Immature natural killer cell (primary cell): ENCODE data around the gene SOX15. TPM values are rescaled to one million over a fixed set of nuclear protein-coding genes. Genes with fewer than 3 reads are reported as not detected.
"Not testable (repeated sequence)": the region's sequence is repeated elsewhere in the genome, so short reads cannot be mapped to it uniquely, and the experiment has no call there.

Source experiments
- DNase-seq, 3 donors: peaks; one replicate each; pipeline ENCODE4 v3.0.0; 2022; ENCODE audit warnings: mixed read lengths in 1 of 3
- H3K27ac Mint-ChIP-seq, 6 donors: one replicate each; pipeline ENCODE4 v1.8.0; 2020; ENCODE audit warnings: mixed read lengths in 6 of 6, mild to moderate bottlenecking in 5 of 6, inconsistent platforms in 4 of 6, moderate library complexity in 3 of 6
- H3K27me3 Mint-ChIP-seq, 3 donors: one replicate each; pipeline ENCODE4 v1.8.0; 2020 to 2021; ENCODE audit warnings: low read depth in 3 of 3, mild to moderate bottlenecking in 3 of 3, mixed read lengths in 3 of 3, moderate library complexity in 3 of 3, inconsistent platforms in 1 of 3
- H3K36me3 Mint-ChIP-seq, 3 donors: one replicate each; pipeline ENCODE4 v1.8.0; 2020; ENCODE audit warnings: mixed read lengths in 3 of 3, inconsistent platforms in 2 of 3, mild to moderate bottlenecking in 2 of 3
- H3K4me1 Mint-ChIP-seq, 2 donors: one replicate each; pipeline ENCODE4 v1.8.0; 2020; ENCODE audit warnings: inconsistent platforms in 2 of 2, mild to moderate bottlenecking in 2 of 2, mixed read lengths in 2 of 2, moderate library complexity in 1 of 2
- H3K4me3 Mint-ChIP-seq, 5 donors: one replicate each; pipeline ENCODE4 v1.8.0; 2020; ENCODE audit warnings: mild to moderate bottlenecking in 5 of 5, mixed read lengths in 5 of 5, inconsistent platforms in 3 of 5, moderate library complexity in 3 of 5
- H3K9me3 Mint-ChIP-seq, 6 donors: one replicate each; pipeline ENCODE4 v1.8.0; 2020; ENCODE audit warnings: mild to moderate bottlenecking in 6 of 6, mixed read lengths in 6 of 6, inconsistent platforms in 4 of 6, moderate library complexity in 3 of 6
- polyA plus RNA-seq, 3 donors: library from polyadenylated mRNA; unstranded; fragments of 300-500 nt; fragmentation: Illumina TruSeq; gene quantifications; one replicate each; pipeline ENCODE4 v1.2.3, GENCODE V29; 2021

The SOX15 gene
- polyA plus RNA-seq, 3 donors from 2014 or later, result not detected

DNA sequence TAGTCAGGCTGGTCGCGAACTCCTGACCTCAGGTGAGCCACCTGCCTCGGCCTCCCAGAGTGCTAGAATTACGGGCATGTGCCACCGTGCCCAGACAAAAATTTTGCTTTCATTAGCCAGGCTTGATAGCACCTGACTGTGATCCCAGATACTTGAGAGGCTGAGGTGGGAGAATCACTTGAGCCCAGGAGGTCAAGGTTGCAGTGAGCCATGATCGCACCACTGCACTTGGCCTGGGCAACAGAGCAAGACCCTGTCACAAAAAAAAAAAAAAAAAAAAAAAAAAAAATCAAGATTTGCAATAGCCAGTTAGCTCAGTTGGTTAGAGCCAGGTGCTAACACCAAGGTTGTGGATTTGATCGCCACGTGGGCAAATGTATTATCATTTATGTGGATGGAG lies 30.9 kb upstream of the SOX15 start:
- Mint-ChIP-seq H3K4me3 (no peak overlapping the region), H3K27me3 (peaks cover 0 to 1% (median 0%) of the 10 kb centered on the region in 3 donors), H3K9me3 (no peaks in the 10 kb centered on the region), H3K36me3 (no peaks in the 10 kb centered on the region), H3K27ac (no peak overlapping the region), H3K4me1 (no peaks in the 10 kb centered on the region)
- no peak for DNase-seq

- no peak overlapping the region for H3K27ac Mint-ChIP-seq
- H3K4me1 Mint-ChIP-seq, result peaks cover 5 to 8% of the 10 kb centered on the region in 2 donors
- no peak for DNase-seq
- no peaks in the 10 kb centered on the region for H3K36me3 Mint-ChIP-seq
- no peak overlapping the region for H3K4me3 Mint-ChIP-seq
- H3K9me3 Mint-ChIP-seq, result no peaks in the 10 kb centered on the region
- peaks cover 5 to 13% (median 11%) of the 10 kb centered on the region in 3 donors for H3K27me3 Mint-ChIP-seq
Measured at GRCh38 chr17:7618608-7619007, 28.7 kb upstream of the SOX15 start.

GRCh38 chr17:7615265-7615747 lies 25.4 kb upstream of the SOX15 start:
- H3K4me3 Mint-ChIP-seq, result peak overlapping the region; percentile 84 to 89 (median 86)
- no peak for DNase-seq
- peaks cover 5 to 13% (median 12%) of the 10 kb centered on the region in 3 donors for H3K27me3 Mint-ChIP-seq
- H3K4me1 Mint-ChIP-seq, result peaks cover 29 to 34% of the 10 kb centered on the region in 2 donors
- H3K9me3 Mint-ChIP-seq, result no peaks in the 10 kb centered on the region
- H3K27ac Mint-ChIP-seq, result peak overlapping the region; percentile 83 to 96 (median 88)
- H3K36me3 Mint-ChIP-seq, result peaks cover 0 to 11% (median 0%) of the 10 kb centered on the region in 3 donors

- Mint-ChIP-seq H3K27me3 (peaks cover 5 to 13% (median 12%) of the 10 kb centered on the region in 3 donors), H3K27ac (peak within 1 kb of the TSS; percentile 83 to 96 (median 92)), H3K4me3 (peak within 1 kb of the TSS; percentile 85 to 94 (median 89)), H3K9me3 (no peaks in the 10 kb centered on the region), H3K4me1 (peaks cover 29 to 39% of the 10 kb centered on the region in 2 donors), H3K36me3 (peaks cover 0 to 11% (median 0%) of the 10 kb centered on the region in 3 donors)
- peak; percentile 98 to 99 (median 99) for DNase-seq
Measured at GRCh38 chr17:7614425-7615264, 24.8 kb upstream of the SOX15 start, which contains the start of gene FXR2. Gene FXR2, minus strand, starts transcription at chr17:7614897. Its CDS starts 365 bp downstream, at chr17:7614532.

DNA sequence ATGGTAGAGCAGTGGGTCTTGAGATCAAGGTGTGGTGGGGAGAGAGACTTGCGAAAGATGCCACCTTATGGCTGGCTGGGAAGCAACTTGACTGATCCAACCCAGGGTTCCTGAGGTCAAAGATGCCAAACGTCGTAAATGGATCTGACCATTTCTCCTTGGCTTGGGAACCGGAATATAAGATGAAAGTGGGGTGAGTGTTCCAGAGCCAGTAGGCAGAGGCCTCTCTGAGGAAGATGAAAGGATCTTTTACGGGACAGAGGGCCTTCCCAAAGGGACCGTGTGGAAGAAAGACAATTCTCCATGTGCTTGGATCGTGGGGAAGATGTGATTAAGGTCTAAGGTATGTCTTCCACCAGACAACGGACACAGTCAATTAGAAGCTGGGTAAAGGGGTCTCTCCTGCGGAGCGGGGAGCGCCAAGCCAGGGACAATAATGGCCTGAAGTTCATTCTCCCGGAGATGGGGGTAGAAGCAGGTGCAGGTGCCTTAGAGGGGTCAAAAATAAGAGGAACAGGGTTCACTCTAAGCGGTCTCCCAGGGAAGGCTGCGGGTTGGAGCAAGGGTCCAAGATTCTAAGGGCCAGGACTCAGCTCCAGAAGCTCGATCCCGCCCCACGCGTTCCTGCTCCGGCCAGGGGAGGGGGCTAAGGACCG lies 24.0 kb upstream of the SOX15 start:
- peaks cover 33 to 44% of the 10 kb centered on the region in 2 donors for H3K4me1 Mint-ChIP-seq
- H3K9me3 Mint-ChIP-seq, result no peaks in the 10 kb centered on the region
- H3K4me3 Mint-ChIP-seq, result peak overlapping the region; percentile 83 to 94 (median 85)
- H3K36me3 Mint-ChIP-seq, result peaks cover 0 to 11% (median 0%) of the 10 kb centered on the region in 3 donors
- peaks cover 5 to 13% (median 12%) of the 10 kb centered on the region in 3 donors for H3K27me3 Mint-ChIP-seq
- DNase-seq, result no peak
- peak overlapping the region; percentile 77 to 94 (median 84) for H3K27ac Mint-ChIP-seq

- DNase-seq, result no peak
- Mint-ChIP-seq H3K36me3 (peaks cover 0 to 11% (median 0%) of the 10 kb centered on the region in 3 donors), H3K4me1 (peaks cover 33 to 44% of the 10 kb centered on the region in 2 donors), H3K27ac (peak overlapping the region in 5 of 6 donors; percentile 2 to 76 (median 42)), H3K27me3 (peaks cover 5 to 13% (median 12%) of the 10 kb centered on the region in 3 donors), H3K4me3 (peak overlapping the region; percentile 13 to 62 (median 58)), H3K9me3 (no peaks in the 10 kb centered on the region)
Measured at GRCh38 chr17:7612294-7612640, 22.4 kb upstream of the SOX15 start.

GRCh38 chr17:7611635-7612293 lies 21.9 kb upstream of the SOX15 start:
- Mint-ChIP-seq H3K27ac (peak overlapping the region in 4 of 6 donors; percentile 2 to 76 (median 51)), H3K27me3 (peaks cover 5 to 13% (median 12%) of the 10 kb centered on the region in 3 donors), H3K9me3 (no peaks in the 10 kb centered on the region), H3K36me3 (peaks cover 0 to 11% (median 0%) of the 10 kb centered on the region in 3 donors), H3K4me1 (peaks cover 33 to 44% of the 10 kb centered on the region in 2 donors), H3K4me3 (peak overlapping the region; percentile 13 to 62 (median 58))
- no peak for DNase-seq

DNA sequence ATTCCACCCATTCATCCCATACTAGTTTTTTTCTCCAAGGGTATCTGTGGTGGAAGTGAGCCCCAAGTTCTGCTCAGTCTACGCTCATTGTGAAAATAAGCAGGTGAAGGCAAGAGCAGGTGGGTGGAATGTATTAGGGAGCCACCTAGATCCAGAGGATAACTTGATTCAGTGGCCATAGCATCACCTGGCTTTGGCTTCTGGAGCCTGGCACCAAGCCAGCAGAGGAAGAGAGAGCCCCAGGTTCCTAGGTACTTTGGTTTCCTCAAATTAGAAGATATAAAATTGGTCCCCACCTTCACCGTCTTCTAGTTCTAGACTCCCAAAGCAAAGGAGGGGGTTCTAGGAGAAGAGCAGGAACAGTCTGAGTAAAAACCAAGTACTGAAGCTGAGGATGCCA lies 20.7 kb upstream of the SOX15 start:
- Mint-ChIP-seq H3K4me3 (no peak overlapping the region), H3K4me1 (peaks cover 33 to 51% of the 10 kb centered on the region in 2 donors), H3K27ac (peak overlapping the region in 1 of 6 donors; percentile 49), H3K9me3 (no peaks in the 10 kb centered on the region), H3K36me3 (peaks cover 9 to 17% (median 9%) of the 10 kb centered on the region in 3 donors), H3K27me3 (peaks cover 5 to 14% (median 12%) of the 10 kb centered on the region in 3 donors)
- DNase-seq, result no peak

GRCh38 chr17:7606280-7606679 lies 16.4 kb upstream of the SOX15 start:
- Mint-ChIP-seq H3K4me1 (peaks cover 7 to 24% of the 10 kb centered on the region in 2 donors), H3K36me3 (peaks cover 19 to 33% (median 20%) of the 10 kb centered on the region in 3 donors), H3K27me3 (peaks cover 0 to 4% (median 0%) of the 10 kb centered on the region in 3 donors), H3K27ac (peak overlapping the region in 1 of 6 donors; percentile 21), H3K9me3 (no peaks in the 10 kb centered on the region), H3K4me3 (no peak overlapping the region)
- DNase-seq, result no peak

DNA sequence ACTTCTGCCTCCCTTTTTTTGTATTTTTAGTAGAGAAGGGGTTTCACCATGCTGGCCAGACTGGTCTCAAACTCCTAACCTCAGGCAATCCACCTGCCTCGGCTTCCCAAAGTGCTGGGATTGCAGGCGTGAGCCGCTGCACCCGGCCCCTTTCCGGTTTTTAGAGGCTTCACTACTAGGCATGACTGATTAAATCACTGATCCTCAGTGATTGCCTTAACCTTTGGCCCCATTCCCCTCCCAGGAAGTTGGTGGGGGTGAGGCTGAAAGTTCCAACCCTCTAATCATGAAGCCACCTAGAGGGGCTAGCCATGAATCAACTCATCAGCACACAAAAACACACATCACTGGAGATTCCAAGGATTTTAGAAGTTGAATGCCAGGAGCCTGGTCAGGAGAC lies 7.7 kb upstream of the SOX15 start:
- peaks cover 27 to 44% (median 29%) of the 10 kb centered on the region in 3 donors for H3K36me3 Mint-ChIP-seq
- H3K4me1 Mint-ChIP-seq, H3K27me3 Mint-ChIP-seq, H3K27ac Mint-ChIP-seq, H3K4me3 Mint-ChIP-seq, DNase-seq, H3K9me3 Mint-ChIP-seq: not testable (repeated sequence)

DNA sequence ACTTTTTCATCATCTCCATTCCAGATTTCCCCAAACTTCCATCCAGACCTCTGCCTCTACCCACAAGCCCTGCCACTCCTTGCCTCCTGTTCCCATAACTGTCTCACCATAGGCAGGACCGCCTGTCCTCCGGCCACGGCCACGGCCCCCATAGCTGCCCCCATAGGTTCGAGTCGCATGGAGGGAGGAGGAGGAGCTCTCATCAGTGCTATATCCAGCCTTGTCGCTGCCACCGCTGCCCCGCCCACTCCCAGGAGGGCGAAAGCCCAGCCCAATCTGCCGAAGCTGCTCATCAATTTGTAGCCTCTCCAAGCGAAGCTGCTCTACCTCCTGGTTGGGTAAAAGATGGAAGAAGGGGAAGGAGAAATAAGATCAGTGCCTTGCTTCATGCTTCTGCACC lies 3.4 kb upstream of the SOX15 start:
- Mint-ChIP-seq H3K36me3 (peaks cover 24 to 45% (median 28%) of the 10 kb centered on the region in 3 donors), H3K9me3 (no peaks in the 10 kb centered on the region), H3K27ac (peak overlapping the region in 1 of 6 donors; percentile 49), H3K27me3 (peaks cover 0 to 5% (median 1%) of the 10 kb centered on the region in 3 donors), H3K4me1 (peaks cover 0 to 2% of the 10 kb centered on the region in 2 donors), H3K4me3 (no peak overlapping the region)
- DNase-seq, result no peak

GRCh38 chr17:7592422-7593021 lies 2.6 kb upstream of the SOX15 start:
- H3K27ac Mint-ChIP-seq, result no peak overlapping the region
- peaks cover 24 to 45% (median 28%) of the 10 kb centered on the region in 3 donors for H3K36me3 Mint-ChIP-seq
- peaks cover 0 to 2% of the 10 kb centered on the region in 2 donors for H3K4me1 Mint-ChIP-seq
- H3K4me3 Mint-ChIP-seq, result no peak overlapping the region
- H3K9me3 Mint-ChIP-seq, result no peaks in the 10 kb centered on the region
- no peak for DNase-seq
- H3K27me3 Mint-ChIP-seq, result peaks cover 0 to 5% (median 0%) of the 10 kb centered on the region in 3 donors

DNA sequence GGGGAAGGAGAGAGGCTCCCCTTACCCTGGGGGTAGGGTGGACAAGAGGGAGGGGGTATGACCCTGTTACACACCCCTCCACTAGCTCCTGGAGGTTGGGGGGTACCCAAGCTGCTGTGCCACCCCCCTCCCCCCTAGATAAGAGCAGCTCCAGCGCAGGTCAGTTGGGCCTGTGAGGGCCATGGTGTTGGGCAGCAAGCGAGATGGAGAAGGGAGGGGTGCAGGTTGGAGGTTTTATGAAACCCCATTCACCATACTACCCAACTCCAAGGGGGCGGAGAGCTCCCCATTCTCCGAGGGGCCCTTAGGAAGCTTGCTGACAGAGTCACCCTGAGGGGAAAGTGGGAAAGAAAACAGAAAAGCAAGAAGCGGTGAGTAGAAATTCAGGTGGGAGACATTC lies 1.7 kb upstream of the SOX15 start:
- DNase-seq, result no peak
- Mint-ChIP-seq H3K9me3 (no peaks in the 10 kb centered on the region), H3K4me1 (peaks cover 0 to 2% of the 10 kb centered on the region in 2 donors), H3K4me3 (no peak overlapping the region), H3K27me3 (peaks cover 0 to 5% (median 0%) of the 10 kb centered on the region in 3 donors), H3K27ac (no peak overlapping the region), H3K36me3 (peaks cover 20 to 44% (median 25%) of the 10 kb centered on the region in 3 donors)
